Peyer's patch (tissue), 4 donors: ENCODE results near the gene ANKRD40CL.

Experiments
- POLR2A ChIP-seq, 2 donors: fragments of 450-650 bp; IDR thresholded peaks; one replicate each; pipeline ENCODE4 v1.5.1; 2017; ENCODE audit warnings: antibody characterized with exemption in 2 of 2, mild to moderate bottlenecking in 2 of 2, moderate library complexity in 2 of 2
- TF ChIP-seq, protein P1 (sequence below), 6 experiments: fragments of 450-650 bp in 4 of 6; fragments of 200-600 bp in 2 of 6; sonication (generic) in 1 of 6; IDR thresholded peaks; one replicate each; pipeline ENCODE4 v1.5.1; 2017 to 2019; ENCODE audit warnings: antibody characterized with exemption in 6 of 6, mild to moderate bottlenecking in 3 of 6, moderate library complexity in 1 of 6

DNA sequence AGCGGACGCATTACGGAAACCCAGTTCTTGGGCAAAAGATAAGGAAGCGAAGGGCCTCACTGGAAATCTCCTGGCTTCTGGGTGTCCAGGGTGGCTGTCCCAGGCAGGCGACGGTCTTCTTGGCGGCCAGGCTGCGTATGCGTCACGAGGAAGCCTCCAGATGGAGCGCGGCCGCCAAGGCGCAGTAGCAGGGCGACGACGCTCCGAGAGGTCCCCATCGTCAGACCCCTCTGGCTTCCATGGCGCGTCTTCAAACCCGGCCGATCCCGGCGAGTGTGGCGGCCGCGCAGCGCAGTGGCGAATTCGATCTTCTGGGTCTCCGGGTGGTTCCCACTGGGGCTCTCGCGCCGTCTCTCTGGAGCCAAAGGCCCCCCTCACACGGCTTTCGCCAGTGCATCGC is 13.8 kb upstream of the ANKRD40CL start:
- TF ChIP-seq, protein P1, sequence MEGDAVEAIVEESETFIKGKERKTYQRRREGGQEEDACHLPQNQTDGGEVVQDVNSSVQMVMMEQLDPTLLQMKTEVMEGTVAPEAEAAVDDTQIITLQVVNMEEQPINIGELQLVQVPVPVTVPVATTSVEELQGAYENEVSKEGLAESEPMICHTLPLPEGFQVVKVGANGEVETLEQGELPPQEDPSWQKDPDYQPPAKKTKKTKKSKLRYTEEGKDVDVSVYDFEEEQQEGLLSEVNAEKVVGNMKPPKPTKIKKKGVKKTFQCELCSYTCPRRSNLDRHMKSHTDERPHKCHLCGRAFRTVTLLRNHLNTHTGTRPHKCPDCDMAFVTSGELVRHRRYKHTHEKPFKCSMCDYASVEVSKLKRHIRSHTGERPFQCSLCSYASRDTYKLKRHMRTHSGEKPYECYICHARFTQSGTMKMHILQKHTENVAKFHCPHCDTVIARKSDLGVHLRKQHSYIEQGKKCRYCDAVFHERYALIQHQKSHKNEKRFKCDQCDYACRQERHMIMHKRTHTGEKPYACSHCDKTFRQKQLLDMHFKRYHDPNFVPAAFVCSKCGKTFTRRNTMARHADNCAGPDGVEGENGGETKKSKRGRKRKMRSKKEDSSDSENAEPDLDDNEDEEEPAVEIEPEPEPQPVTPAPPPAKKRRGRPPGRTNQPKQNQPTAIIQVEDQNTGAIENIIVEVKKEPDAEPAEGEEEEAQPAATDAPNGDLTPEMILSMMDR (IDR thresholded peaks at IDR 0.05): no peak
- no peak for TF ChIP-seq POLR2A (IDR thresholded peaks at IDR 0.05)
